Amygdala (tissue), 56 donors: ENCODE results near the gene ISL2.

Experiments
- DNase-seq, 56 donors: peaks; one replicate each; lab custom pipeline; 2025; lab: John Stamatoyannopoulos, UW

The ISL2 gene

DNA sequence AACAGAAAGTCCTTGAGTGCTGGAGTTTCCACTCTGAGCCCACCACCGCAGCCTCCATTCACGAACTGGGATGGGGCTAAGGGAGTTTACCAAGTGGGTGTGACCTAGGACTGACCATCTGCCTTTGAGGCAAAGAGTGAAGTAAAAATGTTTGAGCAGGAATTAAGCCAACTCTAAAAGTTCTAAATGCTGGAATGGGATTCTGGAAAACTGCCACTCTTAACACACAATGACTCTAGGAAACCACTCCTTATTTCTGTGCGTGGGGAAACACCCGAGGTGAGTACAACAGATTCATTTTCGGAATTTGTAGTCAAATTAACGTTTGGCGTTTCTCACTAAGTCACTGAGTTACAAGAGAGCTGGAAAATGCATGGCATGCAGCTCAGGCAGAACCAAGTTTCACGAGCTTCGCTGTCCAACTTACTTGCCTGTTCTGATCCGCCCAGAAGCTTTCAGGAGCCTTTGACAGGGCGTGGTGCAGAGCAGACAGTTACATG, 31.6 kb downstream of the ISL2 start:
- DNase-seq: no peak

DNA sequence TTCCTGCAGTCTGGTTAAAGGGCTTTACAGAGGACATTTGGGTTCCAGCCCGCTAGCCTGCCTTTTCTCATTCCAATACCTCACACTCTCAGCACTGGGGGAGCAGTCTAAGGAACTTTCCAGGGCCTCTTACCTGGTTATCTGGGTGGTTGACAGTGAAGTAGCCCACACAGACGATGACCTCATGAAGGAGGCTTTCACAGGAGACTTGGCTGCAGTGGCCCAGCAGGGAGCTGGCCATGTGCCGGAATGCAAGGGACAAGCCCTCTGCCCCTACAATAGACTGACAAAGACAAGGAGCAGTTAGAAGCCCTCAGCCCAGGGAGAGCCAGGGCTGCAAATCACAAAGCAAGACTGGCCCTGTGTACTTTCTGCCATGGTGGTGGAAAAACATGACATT, 39.5 kb downstream of the ISL2 start:
- no peak for DNase-seq

DNA sequence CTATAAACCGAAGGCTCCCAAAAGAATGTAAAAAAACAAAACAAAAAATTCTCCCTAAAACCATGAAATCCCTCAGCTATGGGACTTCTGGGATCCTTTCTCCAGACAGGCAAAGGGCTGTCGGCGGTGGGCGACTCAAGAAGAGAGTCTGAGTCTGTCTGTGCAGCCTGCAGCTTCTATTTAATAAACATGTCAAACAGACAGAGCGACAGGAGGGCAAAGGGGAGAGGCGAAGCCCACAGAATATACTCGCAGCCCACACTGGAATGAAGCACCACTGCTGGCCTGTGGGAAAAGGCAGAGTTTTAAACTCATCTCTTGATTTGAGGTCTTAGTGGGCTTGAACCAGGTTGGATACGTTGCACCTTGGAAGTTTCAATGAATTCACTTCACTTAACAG, 40.2 kb downstream of the ISL2 start:
- no peak for DNase-seq

DNA sequence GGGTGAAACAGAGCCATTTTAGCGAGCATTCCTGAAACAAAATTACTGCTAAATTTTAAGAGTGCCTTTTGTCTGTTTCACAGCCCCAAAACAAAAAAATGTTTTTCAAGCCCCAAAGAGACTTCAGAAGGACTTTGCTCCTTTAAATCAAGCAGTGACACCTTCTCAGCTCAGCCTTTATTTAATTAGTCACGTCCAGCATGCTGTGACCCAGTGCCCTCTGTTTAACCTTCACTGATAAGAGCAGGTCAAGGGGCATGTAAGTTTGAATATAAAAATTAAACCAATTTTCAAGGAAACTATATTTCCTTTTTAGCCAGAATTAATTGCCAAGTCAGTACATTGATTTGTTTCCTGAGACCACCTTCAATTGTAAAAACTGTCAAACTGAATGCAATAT, 40.6 kb downstream of the ISL2 start:
- DNase-seq: no peak

DNA sequence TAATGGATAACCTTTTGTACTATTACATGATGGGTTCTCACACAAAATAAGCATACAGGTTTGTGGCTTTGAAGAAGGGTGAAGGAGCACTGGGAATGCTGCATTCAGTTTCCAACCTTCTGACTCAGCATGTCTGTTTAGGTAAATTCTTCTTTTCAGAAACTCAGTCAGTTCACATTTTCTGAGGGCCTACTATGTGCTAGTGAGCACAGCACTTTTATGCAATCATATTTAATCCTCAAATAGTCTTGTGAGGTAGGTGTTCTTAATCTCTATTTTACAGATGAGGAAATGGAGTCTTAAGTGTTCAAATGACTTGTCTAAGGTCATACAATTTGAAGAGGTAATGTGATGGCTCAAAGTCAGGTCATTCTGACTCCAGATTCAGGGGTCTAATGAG, 41.2 kb downstream of the ISL2 start:
- no peak for DNase-seq

DNA sequence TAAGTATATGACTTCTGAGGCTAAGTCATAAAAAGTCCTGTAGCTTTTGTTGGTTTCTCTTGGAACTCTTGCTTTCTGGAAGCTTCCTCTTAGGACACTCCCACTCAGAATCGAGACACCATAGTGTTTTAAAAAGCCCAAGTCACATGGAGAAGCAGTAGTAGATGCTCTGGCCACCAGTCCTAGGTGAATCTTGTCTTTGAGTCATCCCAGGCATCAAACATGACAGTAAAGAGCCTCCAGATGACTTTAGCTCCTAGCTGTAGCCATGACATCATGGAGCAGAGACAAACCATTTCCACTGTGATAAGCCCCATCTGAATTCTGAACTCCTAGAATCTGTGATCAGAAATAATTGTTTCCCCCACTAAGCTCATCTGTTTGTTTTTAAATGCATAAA, 42.1 kb downstream of the ISL2 start:
- no peak for DNase-seq

DNA sequence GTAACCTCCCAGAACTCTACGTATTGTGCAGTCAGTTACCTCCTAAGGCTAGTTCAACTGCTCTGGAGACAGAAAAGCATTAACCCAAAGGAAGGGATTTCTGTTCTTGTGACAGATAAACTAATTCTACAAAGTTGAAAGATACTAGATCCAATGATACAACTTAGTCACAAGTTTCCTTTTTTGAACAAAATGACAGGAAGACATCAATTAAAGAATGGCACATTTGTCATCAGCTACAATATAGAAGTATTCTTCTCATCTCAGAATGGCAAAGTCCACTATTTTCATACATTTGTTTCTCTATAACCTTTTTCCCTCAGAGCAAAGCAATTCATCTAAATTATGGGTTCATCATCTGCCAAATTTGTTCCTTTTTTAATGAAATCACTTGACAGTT, 43.7 kb downstream of the ISL2 start:
- no peak for DNase-seq

DNA sequence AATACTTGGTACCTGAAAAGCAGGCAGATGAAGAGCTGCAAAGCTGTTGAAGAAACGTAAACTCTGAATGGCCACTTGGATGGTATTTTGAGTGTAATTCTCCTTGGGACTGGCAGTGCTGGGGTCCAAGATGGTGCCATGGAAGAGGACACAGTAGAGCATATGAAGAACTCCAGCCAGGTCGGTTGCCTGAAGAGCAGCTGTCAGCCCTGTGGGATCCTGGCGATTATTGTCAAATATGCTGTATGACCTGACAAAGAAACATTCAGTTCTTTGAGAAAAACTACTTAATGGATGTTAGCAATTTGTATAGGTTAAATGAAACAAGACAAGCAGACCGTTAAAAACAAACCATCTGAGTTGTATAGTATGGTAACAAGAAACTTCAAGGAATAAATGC, 44.8 kb downstream of the ISL2 start:
- no peak for DNase-seq

DNA sequence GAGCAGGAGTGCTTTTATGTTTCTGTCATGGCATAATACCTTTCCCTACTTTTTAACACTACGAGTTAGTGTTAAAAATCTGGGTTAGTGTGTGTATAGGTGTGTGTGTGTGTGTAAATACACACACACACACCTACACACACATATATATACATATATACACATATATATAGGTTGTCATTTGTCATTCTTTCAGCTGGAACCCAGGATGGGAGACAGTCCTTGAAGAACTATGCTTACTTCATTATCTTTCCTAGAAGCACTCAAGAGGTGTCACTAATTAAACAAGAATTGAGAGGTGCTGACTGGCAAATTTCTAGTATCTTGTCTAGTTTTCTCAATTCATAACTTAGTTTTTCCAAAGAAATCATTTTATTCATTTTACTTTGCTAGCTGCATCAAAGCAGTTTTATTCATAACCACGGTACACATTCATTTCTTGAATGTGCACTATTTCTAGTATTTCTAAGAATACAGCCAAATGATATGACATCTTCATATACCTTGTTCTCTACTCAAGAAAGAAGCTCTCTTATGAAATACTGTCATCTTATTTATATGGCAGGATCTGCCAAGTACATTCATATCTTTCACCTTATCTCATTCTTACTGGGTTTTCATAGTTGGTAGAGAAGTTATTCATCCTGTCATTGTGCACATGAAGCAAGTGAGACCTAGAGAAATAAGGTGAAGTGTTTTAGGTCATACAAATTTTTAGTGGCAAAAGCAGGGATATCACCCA, 46.6 kb downstream of the ISL2 start:
- DNase-seq: no peak

DNA sequence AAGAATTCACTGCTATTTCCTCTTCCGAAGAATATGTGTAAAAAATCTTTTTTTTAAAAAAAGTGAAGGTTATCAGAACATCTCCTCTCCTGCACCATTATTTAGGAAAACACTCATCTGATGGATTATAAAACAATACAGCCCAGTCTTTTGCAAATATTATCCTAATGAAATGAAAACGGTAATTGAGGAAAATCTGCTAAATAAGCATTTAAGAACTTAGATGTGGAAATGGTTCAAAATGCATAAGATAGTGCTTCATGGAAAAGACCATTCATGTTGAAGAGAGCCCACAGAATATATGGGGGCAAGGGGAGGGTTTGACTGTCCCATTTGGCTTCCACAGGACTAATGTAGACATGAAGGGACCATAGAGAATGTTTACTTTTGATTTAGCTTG, 47.8 kb downstream of the ISL2 start:
- DNase-seq: no peak

DNA sequence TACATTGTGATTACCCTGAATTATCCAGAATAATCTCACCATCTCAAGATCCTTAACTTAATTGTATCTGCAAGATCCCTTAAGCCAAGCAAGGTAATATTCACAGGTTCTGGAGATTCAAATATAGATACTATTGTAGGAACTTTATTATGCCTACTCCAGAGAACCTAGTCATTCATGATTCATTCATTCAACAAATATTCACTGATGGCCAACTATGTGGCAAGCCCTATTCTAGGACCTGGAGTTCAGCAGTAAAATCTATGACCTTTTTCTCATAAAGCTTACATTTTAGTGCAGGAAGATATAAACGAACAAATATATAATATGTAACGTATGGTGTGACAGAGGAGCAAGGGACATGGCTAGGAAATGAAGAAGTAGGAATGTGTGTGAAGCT, 49.6 kb downstream of the ISL2 start:
- no peak for DNase-seq

DNA sequence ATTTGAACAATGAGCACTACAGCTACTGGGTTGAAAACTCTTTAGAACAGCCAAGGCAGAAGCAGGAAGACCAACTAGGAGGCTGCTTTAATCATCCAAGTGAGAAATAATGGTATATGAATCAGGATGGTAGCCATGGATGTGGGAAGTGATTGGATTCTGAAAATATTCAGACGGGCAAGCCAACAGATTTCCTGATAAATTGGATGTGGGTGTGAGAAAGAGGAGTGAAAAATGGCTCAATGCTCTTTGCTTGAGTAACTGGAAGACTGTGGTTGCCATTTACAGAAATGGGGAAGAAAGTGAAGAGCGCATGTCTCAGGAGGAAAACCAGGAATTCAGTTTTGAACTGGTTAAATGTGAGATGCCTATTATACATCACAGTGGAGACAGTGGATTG, 50.4 kb downstream of the ISL2 start:
- DNase-seq: no peak

DNA sequence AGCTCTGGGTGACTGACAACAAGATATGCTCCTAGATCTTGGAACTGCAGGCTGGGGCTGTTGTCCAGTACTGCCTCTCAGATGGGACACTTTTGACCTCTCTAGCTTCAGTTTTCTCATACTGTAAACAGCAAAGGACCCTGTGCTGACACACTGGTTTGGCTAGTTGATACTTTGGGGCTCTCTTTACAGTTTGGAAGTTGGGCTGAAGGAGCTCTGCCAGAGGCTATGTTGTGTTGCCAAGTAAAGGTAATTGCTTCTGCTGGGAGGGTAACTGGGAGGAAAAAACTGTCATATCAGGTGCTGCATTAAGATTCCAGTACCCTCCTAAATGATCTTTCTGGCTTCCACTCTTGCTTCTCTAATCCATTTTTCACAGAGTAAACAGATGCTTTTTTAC, 54.0 kb downstream of the ISL2 start:
- DNase-seq: no peak

DNA sequence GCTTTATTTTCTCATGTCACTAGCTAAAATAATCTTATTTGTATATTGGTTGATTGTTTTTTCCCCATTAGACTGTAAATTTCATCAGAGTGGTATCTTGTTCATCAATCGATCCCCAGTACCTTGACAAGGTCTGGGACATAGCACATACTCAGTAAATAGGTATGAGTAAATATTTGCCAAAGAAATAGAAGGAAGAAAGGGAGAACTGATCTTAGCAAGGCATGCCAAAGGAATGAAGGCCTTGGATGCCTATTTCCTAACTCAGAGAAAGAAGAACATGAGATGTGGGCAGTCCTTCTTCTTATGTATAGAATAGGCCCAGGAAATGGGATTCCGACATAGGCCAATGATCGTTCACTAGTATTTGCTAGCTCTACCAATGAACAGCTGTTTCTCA, 54.7 kb downstream of the ISL2 start:
- no peak for DNase-seq

DNA sequence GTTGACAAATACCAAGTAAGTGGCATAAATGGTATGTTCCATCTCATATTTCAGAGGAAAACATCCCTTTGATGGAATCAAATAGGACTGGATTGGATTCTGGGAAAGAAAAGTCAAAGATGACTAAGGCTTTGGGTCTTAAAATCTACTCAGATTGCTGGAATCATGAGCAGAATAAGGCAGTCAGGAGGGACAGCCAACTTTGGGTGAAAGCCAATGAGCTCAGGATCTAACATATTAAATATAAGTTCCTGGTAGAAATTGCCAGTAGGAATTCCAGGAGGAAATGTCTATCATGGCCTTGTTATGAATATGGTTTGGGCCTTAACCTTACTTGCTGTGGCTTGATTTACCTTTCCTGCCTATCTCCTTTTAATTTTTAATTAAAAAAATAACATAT, 55.3 kb downstream of the ISL2 start:
- DNase-seq: no peak
